Measurements from ENCODE around the gene FARS2. TPM values are rescaled to one million over a fixed set of nuclear protein-coding genes. Genes with fewer than 3 reads are reported as not detected.

Gene FARS2
- total RNA-seq, 1 experiment from 2014 or later: 15.0 TPM

- no peak for TF ChIP-seq SMAD3 (CRISPR knock-in tag; IDR thresholded peaks at IDR 0.05; ENCODE audit: borderline replicate concordance)
Observed at GRCh38 chr6:5645328-5646290, 384.3 kb downstream of the FARS2 start (continued).

GRCh38 chr6:5652406-5653137 is 391.3 kb downstream of the FARS2 start:
- TF ChIP-seq ZNF317 (CRISPR knock-in tag; IDR thresholded peaks at IDR 0.05; ENCODE audit: borderline replicate concordance, low read depth): no peak
- TF ChIP-seq KAT7 (CRISPR knock-in tag; IDR thresholded peaks at IDR 0.05; ENCODE audit: borderline replicate concordance): no peak
- no peak for TF ChIP-seq PRDM15 (CRISPR knock-in tag; IDR thresholded peaks at IDR 0.05)
- no peak for TF ChIP-seq ZNF263 (CRISPR knock-in tag; IDR thresholded peaks at IDR 0.05; ENCODE audit: low read depth)
- no peak for TF ChIP-seq FOXJ3 (CRISPR knock-in tag; IDR thresholded peaks at IDR 0.05; ENCODE audit: borderline replicate concordance)
- no peak for TF ChIP-seq SMAD3 (CRISPR knock-in tag; IDR thresholded peaks at IDR 0.05; ENCODE audit: borderline replicate concordance)
- TF ChIP-seq AFF4 (CRISPR knock-in tag; IDR thresholded peaks at IDR 0.05; ENCODE audit: borderline replicate concordance): no peak
- no peak for TF ChIP-seq ZNF532 (CRISPR knock-in tag; IDR thresholded peaks at IDR 0.05; ENCODE audit: borderline replicate concordance)
- TF ChIP-seq ZNF423 (CRISPR knock-in tag; IDR thresholded peaks at IDR 0.05): no peak
- no peak for TF ChIP-seq MXD4 (CRISPR knock-in tag; IDR thresholded peaks at IDR 0.05; ENCODE audit: borderline replicate concordance)
- no peak for TF ChIP-seq OVOL2 (CRISPR knock-in tag; IDR thresholded peaks at IDR 0.05; ENCODE audit: borderline replicate concordance)
- TF ChIP-seq ZNF425 (CRISPR knock-in tag; conservative IDR thresholded peaks at IDR 0.05): no peak
- TF ChIP-seq NFYB (CRISPR knock-in tag; conservative IDR thresholded peaks at IDR 0.05; ENCODE audit: low read depth): no peak
- TF ChIP-seq ATF1 (CRISPR knock-in tag; IDR thresholded peaks at IDR 0.05): no peak
- POLR2A ChIA-PET: interaction anchor here (0.5 kb wide), 1 partner anchor 160 kb away, joined by 6 read pairs; no protein-coding TSS in a partner anchor
- no peaks in the 10 kb centered on the region for H3K4me1 Mint-ChIP-seq

More at GRCh38 chr6:5652406-5653137, 391.3 kb downstream of the FARS2 start:
- H3K27me3 Mint-ChIP-seq (ENCODE audit: low read depth): no peaks in the 10 kb centered on the region
- DNase-seq (ENCODE audit: low spot score) (no peak), ATAC-seq (no peak)
- CTCF ChIA-PET: no interaction called here
- peaks cover 9% of the 10 kb centered on the region for H3K36me3 Mint-ChIP-seq
- H3K4me3 Mint-ChIP-seq: no peak overlapping the region
- peaks cover 16% of the 10 kb centered on the region for H3K9me3 Mint-ChIP-seq
- H3K27ac Mint-ChIP-seq: no peak overlapping the region

Data from WTC11 (cell line).